Breast epithelium (tissue), 4 donors: ENCODE results near the gene COPE. TPM values are rescaled to one million over a fixed set of nuclear protein-coding genes. Genes with fewer than 3 reads are reported as not detected.
A peak's percentile ranks its signal among the peaks of the same experiment; 100 is the strongest.
"Not testable (repeated sequence)": the region's sequence is repeated elsewhere in the genome, so short reads cannot be mapped to it uniquely, and the experiment has no call there.

ENCODE experiments used
- DNase-seq, 2 donors: peaks; one replicate each; pipeline ENCODE4 v3.0.0-alpha.2; 2019; ENCODE audit warnings: low spot score in 2 of 2
- H3K27ac ChIP-seq, 2 donors: fragments of 200-600 bp; sonication (generic) in 1 of 2; one replicate each; pipeline ENCODE4 v1.5.1; 2016 to 2019; ENCODE audit warnings: mild to moderate bottlenecking in 1 of 2
- H3K27me3 ChIP-seq, 2 donors: fragments of 200-600 bp; sonication (generic) in 1 of 2; one replicate each; pipeline versions ENCODE4 v1.5.1 to v1.6.0; 2017 to 2019; ENCODE audit warnings: control low read depth in 1 of 2, mild to moderate bottlenecking in 1 of 2
- H3K36me3 ChIP-seq: fragments of 200-600 bp; one replicate; pipeline ENCODE4 v1.5.1; 2019
- H3K4me1 ChIP-seq, 2 donors: fragments of 200-600 bp; sonication (generic); one replicate each; pipeline ENCODE4 v1.5.1; 2016 to 2019; ENCODE audit warnings: control low read depth in 1 of 2
- H3K4me3 ChIP-seq, 3 donors: fragments of 200-600 bp; sonication (generic); 1 replicate in 2 of 3; 2 replicates in 1 of 3; pipeline ENCODE4 v1.5.1; 2016 to 2019; ENCODE audit warnings: mild to moderate bottlenecking in 3 of 3, moderate library complexity in 2 of 3
- H3K9me3 ChIP-seq, 2 donors: fragments of 200-600 bp; sonication (generic) in 1 of 2; one replicate each; pipeline ENCODE4 v1.5.1; 2016 to 2019; ENCODE audit warnings: control low read depth in 1 of 2
- CTCF ChIP-seq, 3 donors: fragments of 450-650 bp; IDR thresholded peaks; one replicate each; pipeline ENCODE4 v1.5.1; 2016 to 2017; ENCODE audit warnings: antibody characterized with exemption in 3 of 3, mild to moderate bottlenecking in 3 of 3, moderate library complexity in 3 of 3
- POLR2A ChIP-seq: fragments of 450-650 bp; IDR thresholded peaks from one replicate; pipeline ENCODE4 v1.6.1; 2016; ENCODE audit warnings: antibody characterized with exemption, mild to moderate bottlenecking, moderate library complexity
- POLR2AphosphoS5 ChIP-seq, 3 donors: sonication (generic); formaldehyde crosslinking; IDR thresholded peaks; one replicate each; pipeline ENCODE4 v1.6.1; 2017; ENCODE audit warnings: antibody characterized with exemption in 3 of 3
- intact Hi-C: fragments of 100-400 bp; cut with DNase I; formaldehyde crosslinking; loops from one replicate; pipeline ENCODE4 v1.15.1; 2023; ENCODE audit warnings: low total_unique reads
- total RNA-seq, 3 donors: library from RNA; depleted of rRNA; stranded (reverse); fragments of >200 nt; gene quantifications; one replicate each; pipeline ENCODE4 v1.1.0, GENCODE V29; 2016

Gene COPE
- total RNA-seq, 3 donors from 2014 or later: 144 to 204 (median 190) TPM

- intact Hi-C loops: no loop called here
- TF ChIP-seq POLR2A (no peak), POLR2AphosphoS5 (IDR thresholded peaks at IDR 0.05) (no peak), CTCF (IDR thresholded peaks at IDR 0.05) (no peak)
- no peak for DNase-seq
- peak overlapping the region; percentile 77 to 98 (median 93) for H3K4me3 ChIP-seq
- no peaks in the 10 kb centered on the region for H3K36me3 ChIP-seq
- no peaks in the 10 kb centered on the region for H3K9me3 ChIP-seq
- no peaks in the 10 kb centered on the region for H3K27me3 ChIP-seq
- H3K4me1 ChIP-seq: peaks cover 8% of the 10 kb centered on the region in 2 donors
- H3K27ac ChIP-seq: peak overlapping the region in 1 of 2 donors; percentile 93
These were observed 1.2 kb upstream of the COPE start for GRCh38 chr19:18920400-18920799.

DNA sequence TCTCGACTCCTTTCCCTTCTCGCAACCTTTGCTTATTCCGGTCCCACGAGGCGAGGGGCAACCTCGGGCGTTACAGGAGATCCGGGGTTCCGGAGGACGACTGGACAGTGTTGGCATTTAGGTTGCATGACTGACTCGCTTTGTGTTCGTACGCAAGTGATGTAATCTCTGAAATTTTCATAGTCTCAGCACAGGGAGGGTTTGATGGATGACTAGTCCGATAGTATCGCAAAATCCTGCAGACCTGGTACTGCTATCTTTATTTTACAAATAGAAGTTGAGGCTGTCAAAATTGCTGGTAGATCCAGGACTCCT is 670 bp upstream of the COPE start:
- peak overlapping the region; percentile 39 to 93 for H3K27ac ChIP-seq
- no peaks in the 10 kb centered on the region for H3K27me3 ChIP-seq
- H3K9me3 ChIP-seq: no peaks in the 10 kb centered on the region
- no peaks in the 10 kb centered on the region for H3K36me3 ChIP-seq
- TF ChIP-seq POLR2A (no peak), POLR2AphosphoS5 (IDR thresholded peaks at IDR 0.05) (no peak), CTCF (IDR thresholded peaks at IDR 0.05) (no peak)
- intact Hi-C loops: no loop called here
- DNase-seq: no peak
- H3K4me1 ChIP-seq: peaks cover 8% of the 10 kb centered on the region in 2 donors
- H3K4me3 ChIP-seq: peak overlapping the region; percentile 77 to 98 (median 93)

DNA sequence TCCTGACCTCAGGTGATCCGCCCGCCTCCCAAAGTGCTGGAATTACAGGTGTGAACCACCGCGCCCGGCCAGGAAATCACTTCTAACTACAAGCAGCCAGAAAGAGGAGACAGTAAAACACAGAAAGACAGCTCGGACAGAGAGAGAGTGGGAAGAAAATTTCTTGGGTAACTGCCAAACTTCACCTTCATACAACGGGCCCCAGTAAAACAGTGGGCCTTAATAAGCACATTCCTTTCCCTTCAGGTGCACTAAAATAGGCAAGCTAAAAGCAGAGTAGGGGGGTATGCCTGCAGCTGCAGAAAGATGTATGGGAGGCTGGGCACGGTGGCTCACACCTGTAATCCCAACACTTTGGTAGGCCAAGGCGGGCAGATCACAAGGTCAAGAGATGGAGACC is 1.6 kb downstream of the COPE start:
- H3K4me1 ChIP-seq, H3K9me3 ChIP-seq, H3K27ac ChIP-seq, H3K4me3 ChIP-seq, intact Hi-C loops, DNase-seq, H3K36me3 ChIP-seq, H3K27me3 ChIP-seq: not testable (repeated sequence)

- Histone ChIP-seq H3K9me3 (no peaks in the 10 kb centered on the region), H3K27me3 (no peaks in the 10 kb centered on the region), H3K36me3 (no peaks in the 10 kb centered on the region), H3K27ac (no peak overlapping the region), H3K4me1 (peaks cover 6 to 7% of the 10 kb centered on the region in 2 donors), H3K4me3 (no peak overlapping the region)
- no peak for TF ChIP-seq POLR2AphosphoS5 (IDR thresholded peaks at IDR 0.05)
- TF ChIP-seq CTCF (IDR thresholded peaks at IDR 0.05): peak in 1 of 3 donors; percentile 20
- no peak for DNase-seq
- intact Hi-C loops: no loop called here
These were observed 3.5 kb downstream of the COPE start for GRCh38 chr19:18915639-18916038.

DNA sequence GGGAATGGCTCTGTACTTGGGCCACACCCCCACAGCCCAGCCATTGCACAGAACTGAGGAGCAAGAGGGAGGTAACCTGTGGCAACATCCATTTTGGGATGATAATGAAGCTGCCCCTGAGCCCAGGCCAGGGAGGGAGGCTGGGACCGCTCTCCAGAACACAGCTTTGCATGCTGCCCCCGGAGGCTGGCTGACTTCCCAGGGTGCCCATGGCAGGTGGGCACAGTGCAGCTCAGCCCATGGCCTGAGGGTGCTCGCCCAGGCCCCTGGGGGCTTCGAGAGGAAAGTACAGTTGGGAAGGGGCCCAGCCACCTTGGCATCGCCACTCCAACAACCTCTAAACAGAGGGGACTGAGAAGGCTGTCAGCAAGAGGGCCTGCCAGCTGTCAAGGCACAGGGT is 5.7 kb downstream of the COPE start:
- no peaks in the 10 kb centered on the region for H3K4me1 ChIP-seq
- no peaks in the 10 kb centered on the region for H3K9me3 ChIP-seq
- intact Hi-C loops: no loop called here
- no peak for DNase-seq
- H3K36me3 ChIP-seq: no peaks in the 10 kb centered on the region
- no peaks in the 10 kb centered on the region for H3K27me3 ChIP-seq
- H3K27ac ChIP-seq: no peak overlapping the region
- H3K4me3 ChIP-seq: no peak overlapping the region
- TF ChIP-seq POLR2A (no peak), CTCF (IDR thresholded peaks at IDR 0.05) (no peak), POLR2AphosphoS5 (IDR thresholded peaks at IDR 0.05) (no peak)

DNA sequence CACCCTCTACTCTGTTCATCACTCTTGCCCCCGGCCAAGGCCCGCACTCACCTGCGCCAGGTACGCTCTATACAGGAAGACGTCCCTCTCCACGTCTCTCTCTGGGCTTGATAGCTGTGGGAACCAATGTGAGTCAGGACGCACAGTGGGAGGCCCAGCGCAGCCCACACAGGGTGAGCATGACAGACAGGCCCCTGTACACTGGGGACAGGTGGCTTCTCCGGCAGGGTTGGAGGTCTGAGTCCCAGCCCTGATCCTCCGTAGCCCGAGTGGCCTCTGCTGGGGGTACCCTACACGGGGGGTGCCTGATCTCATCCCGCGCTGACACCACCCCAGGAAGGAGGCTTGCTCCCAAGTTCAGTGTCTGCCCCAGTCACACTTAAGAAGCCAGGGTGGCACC is 6.3 kb downstream of the COPE start:
- Histone ChIP-seq H3K36me3 (no peaks in the 10 kb centered on the region), H3K27ac (no peak overlapping the region), H3K9me3 (no peaks in the 10 kb centered on the region), H3K27me3 (no peaks in the 10 kb centered on the region), H3K4me3 (no peak overlapping the region), H3K4me1 (no peaks in the 10 kb centered on the region)
- TF ChIP-seq POLR2A: no peak
- no peak for TF ChIP-seq CTCF (IDR thresholded peaks at IDR 0.05)
- TF ChIP-seq POLR2AphosphoS5 (IDR thresholded peaks at IDR 0.05): no peak
- no peak for DNase-seq
- intact Hi-C loops: no loop called here
